ENCODE results near the gene BMF.
"Not testable (repeated sequence)": the region's sequence is repeated elsewhere in the genome, so short reads cannot be mapped to it uniquely, and the experiment has no call there.

Gene BMF

GRCh38 chr15:40087991-40088928 lies 20.4 kb downstream of the BMF start:
- DNase-seq, result no peak

GRCh38 chr15:40087068-40087810 lies 21.4 kb downstream of the BMF start:
- no peak for DNase-seq

- no peak for DNase-seq
Measured at GRCh38 chr15:40085266-40085665, 23.4 kb downstream of the BMF start.

- DNase-seq, result no peak
Measured at GRCh38 chr15:40084650-40085049, 24.0 kb downstream of the BMF start.

- DNase-seq, result no peak
Measured at GRCh38 chr15:40082195-40082883, 26.3 kb downstream of the BMF start.

- no peak for DNase-seq
Measured at GRCh38 chr15:40081691-40082194, 26.9 kb downstream of the BMF start.

GRCh38 chr15:40080847-40081246 lies 27.8 kb downstream of the BMF start:
- DNase-seq, result no peak

GRCh38 chr15:40080104-40080503 lies 28.6 kb downstream of the BMF start:
- DNase-seq, result no peak

- no peak for DNase-seq
Measured at GRCh38 chr15:40079456-40079855, 29.2 kb downstream of the BMF start.

GRCh38 chr15:40075298-40076044 lies 33.2 kb downstream of the BMF start:
- no peak for DNase-seq

- DNase-seq, result not testable (repeated sequence)
Measured at GRCh38 chr15:40074656-40075055, 34.0 kb downstream of the BMF start.

GRCh38 chr15:40073716-40074490 lies 34.8 kb downstream of the BMF start:
- not testable (repeated sequence) for DNase-seq

- no peak for DNase-seq
Measured at GRCh38 chr15:40072216-40072990, 36.3 kb downstream of the BMF start.

GRCh38 chr15:40070608-40071218 lies 38.0 kb downstream of the BMF start:
- DNase-seq, result no peak

- DNase-seq, result no peak
Measured at GRCh38 chr15:40070166-40070557, 38.5 kb downstream of the BMF start.

- no peak for DNase-seq
Measured at GRCh38 chr15:40069178-40070165, 39.2 kb downstream of the BMF start.

- no peak for DNase-seq
Measured at GRCh38 chr15:40067921-40068624, 40.6 kb downstream of the BMF start.

GRCh38 chr15:40066589-40066988 lies 42.1 kb downstream of the BMF start:
- DNase-seq, result no peak
